ENCODE data around the gene FLNA. TPM values are rescaled to one million over a fixed set of nuclear protein-coding genes. Genes with fewer than 3 reads are reported as not detected.
A peak's percentile ranks its signal among the peaks of the same experiment; 100 is the strongest.

The FLNA gene
- total and polyA plus RNA-seq, 2 of the 13 experiments (the other 11 are each of a cell fraction or from before 2014, with no cell fraction given): 83.4 to 174 TPM

GRCh38 chrX:154396973-154397887, 22.8 kb upstream of the FLNA start (continued):
- TF ChIP-seq, protein P1, sequence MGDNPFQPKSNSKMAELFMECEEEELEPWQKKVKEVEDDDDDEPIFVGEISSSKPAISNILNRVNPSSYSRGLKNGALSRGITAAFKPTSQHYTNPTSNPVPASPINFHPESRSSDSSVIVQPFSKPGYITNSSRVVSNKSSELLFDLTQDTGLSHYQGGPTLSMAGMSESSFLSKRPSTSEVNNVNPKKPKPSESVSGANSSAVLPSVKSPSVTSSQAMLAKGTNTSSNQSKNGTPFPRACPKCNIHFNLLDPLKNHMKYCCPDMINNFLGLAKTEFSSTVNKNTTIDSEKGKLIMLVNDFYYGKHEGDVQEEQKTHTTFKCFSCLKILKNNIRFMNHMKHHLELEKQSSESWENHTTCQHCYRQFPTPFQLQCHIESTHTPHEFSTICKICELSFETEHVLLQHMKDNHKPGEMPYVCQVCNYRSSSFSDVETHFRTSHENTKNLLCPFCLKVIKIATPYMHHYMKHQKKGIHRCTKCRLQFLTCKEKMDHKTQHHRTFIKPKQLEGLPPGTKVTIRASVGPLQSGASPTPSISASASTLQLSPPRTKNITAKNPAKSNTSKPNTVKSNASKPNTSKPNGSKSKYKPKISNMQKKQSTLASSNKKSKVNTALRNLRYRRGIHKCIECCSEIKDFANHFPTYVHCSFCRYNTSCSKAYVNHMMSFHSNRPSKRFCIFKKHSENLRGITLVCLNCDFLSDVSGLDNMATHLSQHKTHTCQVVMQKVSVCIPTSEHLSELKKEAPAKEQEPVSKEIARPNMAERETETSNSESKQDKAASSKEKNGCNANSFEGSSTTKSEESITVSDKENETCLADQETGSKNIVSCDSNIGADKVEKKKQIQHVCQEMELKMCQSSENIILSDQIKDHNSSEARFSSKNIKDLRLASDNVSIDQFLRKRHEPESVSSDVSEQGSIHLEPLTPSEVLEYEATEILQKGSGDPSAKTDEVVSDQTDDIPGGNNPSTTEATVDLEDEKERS (CRISPR knock-in tag; IDR thresholded peaks at IDR 0.05): 0 out of 2 replicates have a peak, but pooled peaks have one; percentile 15
- TF ChIP-seq, protein P2, sequence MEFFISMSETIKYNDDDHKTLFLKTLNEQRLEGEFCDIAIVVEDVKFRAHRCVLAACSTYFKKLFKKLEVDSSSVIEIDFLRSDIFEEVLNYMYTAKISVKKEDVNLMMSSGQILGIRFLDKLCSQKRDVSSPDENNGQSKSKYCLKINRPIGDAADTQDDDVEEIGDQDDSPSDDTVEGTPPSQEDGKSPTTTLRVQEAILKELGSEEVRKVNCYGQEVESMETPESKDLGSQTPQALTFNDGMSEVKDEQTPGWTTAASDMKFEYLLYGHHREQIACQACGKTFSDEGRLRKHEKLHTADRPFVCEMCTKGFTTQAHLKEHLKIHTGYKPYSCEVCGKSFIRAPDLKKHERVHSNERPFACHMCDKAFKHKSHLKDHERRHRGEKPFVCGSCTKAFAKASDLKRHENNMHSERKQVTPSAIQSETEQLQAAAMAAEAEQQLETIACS (CRISPR knock-in tag; IDR thresholded peaks at IDR 0.05): 0 out of 2 replicates have a peak, but pooled peaks have one; percentile 19
- TF ChIP-seq ZNF350 (CRISPR knock-in tag; IDR thresholded peaks at IDR 0.05; ENCODE audit: borderline replicate concordance, low read depth): peak; percentile 11; the same call in 1 of the 2 replicates
- no peak for TF ChIP-seq ZFY (CRISPR knock-in tag; IDR thresholded peaks at IDR 0.05)
- TF ChIP-seq PHF8 (CRISPR knock-in tag; IDR thresholded peaks at IDR 0.05): peak; percentile 41; the same call in 1 of the 2 replicates
- TF ChIP-seq CEBPB (IDR thresholded peaks at IDR 0.05; ENCODE audit: borderline replicate concordance, low read depth, low read length): no peak
- TF ChIP-seq RBFOX2 (IDR thresholded peaks at IDR 0.05; ENCODE audit: low read depth, low read length): peak; percentile 84
- no peak for TF ChIP-seq KDM3A (CRISPR knock-in tag; IDR thresholded peaks at IDR 0.05; ENCODE audit: low read depth)
- TF ChIP-seq ARNT2 (CRISPR knock-in tag; IDR thresholded peaks at IDR 0.05; ENCODE audit: low read depth): no peak
- TF ChIP-seq GFI1 (CRISPR knock-in tag; IDR thresholded peaks at IDR 0.05; ENCODE audit: borderline replicate concordance): no peak; the same call in 1 of the 2 replicates
- TF ChIP-seq ZNF709 (CRISPR knock-in tag; IDR thresholded peaks at IDR 0.05): peak; percentile 25; the same call in 1 of the 2 replicates
- TF ChIP-seq ZNF790 (CRISPR knock-in tag; IDR thresholded peaks at IDR 0.05; ENCODE audit: borderline replicate concordance): 0 out of 2 replicates have a peak, but pooled peaks have one; percentile 35
- no peak for TF ChIP-seq THYN1 (CRISPR knock-in tag; IDR thresholded peaks at IDR 0.05; ENCODE audit: borderline replicate concordance, low read depth)
- TF ChIP-seq ZC3H13 (CRISPR knock-in tag; IDR thresholded peaks at IDR 0.05): 0 out of 2 replicates have a peak, but pooled peaks have one; percentile 6
- 0 out of 2 replicates have a peak, but pooled peaks have one; percentile 0 for TF ChIP-seq ISL2 (CRISPR knock-in tag; IDR thresholded peaks at IDR 0.05)
- peak; percentile 49; the same call in 1 of the 2 replicates for TF ChIP-seq TFAP4 (IDR thresholded peaks at IDR 0.05; ENCODE audit: borderline replicate concordance, low read depth)
- TF ChIP-seq POLR2AphosphoS5 (IDR thresholded peaks at IDR 0.05; ENCODE audit: low read depth, low read length): peak; percentile 6; the same call in 1 of the 2 replicates
- peak; percentile 28; the same call in 1 of the 2 replicates for TF ChIP-seq UBTF (CRISPR knock-in tag; IDR thresholded peaks at IDR 0.05)

All from HepG2 (cell line).